D341Med (cell line): ENCODE results near the gene OLFML2B.

Experiments
- DNase-seq: peaks from one replicate; pipeline ENCODE4 v3.0.0; 2012; ENCODE audit warnings: low spot score

The OLFML2B gene

GRCh38 chr1:161945306-161946060 lies 78.2 kb downstream of the OLFML2B start:
- no peak for DNase-seq

DNA sequence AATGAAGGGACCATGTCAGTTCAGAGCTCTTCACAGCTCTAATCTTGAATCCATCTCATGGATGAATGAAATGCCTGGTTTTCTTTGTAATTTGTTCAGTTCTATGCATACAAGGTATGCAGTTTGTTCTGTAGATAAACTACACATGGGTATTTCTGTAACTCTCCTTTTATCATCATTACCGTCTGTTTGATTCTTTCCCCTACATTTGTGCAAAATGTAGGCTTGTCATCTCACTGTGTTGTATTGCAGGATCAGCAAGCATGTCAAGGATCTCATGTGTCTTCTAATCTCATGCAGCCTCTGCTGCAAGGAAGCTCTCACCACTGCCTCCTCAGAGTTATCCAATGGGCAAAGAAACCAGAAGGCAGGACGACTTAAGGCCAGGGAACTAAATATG lies 79.3 kb downstream of the OLFML2B start:
- no peak for DNase-seq

- no peak for DNase-seq
Measured at GRCh38 chr1:161943737-161944136, 79.9 kb downstream of the OLFML2B start.

GRCh38 chr1:161941726-161942436 lies 81.8 kb downstream of the OLFML2B start:
- no peak for DNase-seq

GRCh38 chr1:161940866-161941591 lies 82.6 kb downstream of the OLFML2B start:
- DNase-seq: no peak

- DNase-seq: no peak
Measured at GRCh38 chr1:161936786-161937185, 86.9 kb downstream of the OLFML2B start.

DNA sequence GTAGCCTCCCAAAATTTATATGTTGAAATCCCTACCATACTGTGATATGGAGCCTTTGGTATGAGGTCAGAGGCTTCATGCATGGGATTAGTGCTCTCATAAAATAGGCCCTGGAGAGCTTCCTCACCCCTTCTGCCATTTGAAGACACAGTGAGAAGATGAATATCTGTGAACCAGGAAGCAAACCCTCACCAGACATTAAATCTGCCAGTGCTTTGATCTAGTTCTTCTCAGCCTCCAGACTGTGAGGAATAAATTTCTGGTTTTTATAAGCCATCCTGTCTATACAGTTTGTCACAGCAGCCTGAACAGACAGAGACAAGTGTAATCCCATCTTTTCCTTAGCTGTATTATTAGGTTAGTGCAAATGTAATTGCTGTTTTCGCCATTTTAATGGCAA lies 88.4 kb downstream of the OLFML2B start:
- no peak for DNase-seq

DNA sequence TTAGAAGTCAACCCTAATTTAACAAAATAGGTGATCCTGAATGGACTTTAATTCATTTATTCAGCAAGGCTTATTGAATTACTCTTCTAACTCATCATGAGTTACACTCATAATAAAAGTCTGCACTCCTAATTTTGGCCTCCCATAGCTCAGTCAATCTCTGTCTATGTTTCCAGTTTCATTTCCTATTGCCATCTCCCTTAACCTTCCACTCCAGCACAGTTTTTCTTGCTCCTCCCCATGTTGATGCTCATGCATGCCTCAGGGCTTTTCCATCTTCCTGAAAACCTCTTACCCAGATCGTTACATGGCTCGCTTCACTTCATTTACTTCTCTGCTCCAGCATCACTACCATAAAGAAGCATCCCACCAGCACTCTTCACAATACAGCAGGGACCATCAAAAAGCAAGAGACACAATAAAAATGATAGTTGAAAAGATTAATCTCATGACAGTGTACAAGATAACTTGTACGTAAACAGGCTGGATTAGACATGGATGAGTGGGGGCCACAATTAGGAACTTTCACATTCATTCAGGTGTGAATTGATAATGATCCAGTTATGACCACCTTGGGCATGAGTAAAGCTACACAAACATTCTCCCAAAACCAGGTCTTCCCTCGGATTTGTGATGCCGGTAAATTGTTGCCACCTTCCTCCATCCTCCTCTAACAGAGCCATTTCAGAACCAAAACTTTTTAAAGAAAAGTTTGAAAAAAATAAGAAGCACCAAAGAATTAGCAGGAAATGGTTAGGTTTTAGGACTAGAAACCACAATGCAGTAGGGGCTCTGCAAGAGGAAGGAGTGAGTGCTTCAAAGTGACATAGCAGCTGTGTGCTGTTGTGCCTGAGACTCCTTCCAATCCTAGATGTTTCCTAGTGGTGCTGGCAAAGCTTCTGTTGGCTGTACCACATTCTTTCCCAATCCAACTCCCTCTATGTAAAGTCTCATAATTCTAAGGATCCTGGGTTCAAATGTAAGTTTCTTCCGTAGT lies 89.8 kb downstream of the OLFML2B start:
- DNase-seq: no peak
